ENCODE measurements around the gene HAUS1. TPM values are rescaled to one million over a fixed set of nuclear protein-coding genes. Genes with fewer than 3 reads are reported as not detected.

The HAUS1 gene
- total RNA-seq, 1 experiment from 2014 or later, result 58.7 TPM

- H3K27ac Mint-ChIP-seq, result no peak overlapping the region
- H3K36me3 Mint-ChIP-seq, result peaks cover 58% of the 10 kb centered on the region
- peaks cover 4% of the 10 kb centered on the region for H3K4me1 Mint-ChIP-seq
- H3K27me3 Mint-ChIP-seq (ENCODE audit: low read depth), result no peaks in the 10 kb centered on the region
- TF ChIP-seq ZNF396 (CRISPR knock-in tag; IDR thresholded peaks at IDR 0.05; ENCODE audit: borderline replicate concordance), result no peak
- TF ChIP-seq GABPB1 (CRISPR knock-in tag; IDR thresholded peaks at IDR 0.05), result no peak
- no peak for TF ChIP-seq TCF7 (CRISPR knock-in tag; IDR thresholded peaks at IDR 0.05; ENCODE audit: low read depth)
- TF ChIP-seq MLX (CRISPR knock-in tag; IDR thresholded peaks at IDR 0.05), result no peak
- TF ChIP-seq NR1H2 (CRISPR knock-in tag; IDR thresholded peaks at IDR 0.05), result no peak
- TF ChIP-seq, protein P1, sequence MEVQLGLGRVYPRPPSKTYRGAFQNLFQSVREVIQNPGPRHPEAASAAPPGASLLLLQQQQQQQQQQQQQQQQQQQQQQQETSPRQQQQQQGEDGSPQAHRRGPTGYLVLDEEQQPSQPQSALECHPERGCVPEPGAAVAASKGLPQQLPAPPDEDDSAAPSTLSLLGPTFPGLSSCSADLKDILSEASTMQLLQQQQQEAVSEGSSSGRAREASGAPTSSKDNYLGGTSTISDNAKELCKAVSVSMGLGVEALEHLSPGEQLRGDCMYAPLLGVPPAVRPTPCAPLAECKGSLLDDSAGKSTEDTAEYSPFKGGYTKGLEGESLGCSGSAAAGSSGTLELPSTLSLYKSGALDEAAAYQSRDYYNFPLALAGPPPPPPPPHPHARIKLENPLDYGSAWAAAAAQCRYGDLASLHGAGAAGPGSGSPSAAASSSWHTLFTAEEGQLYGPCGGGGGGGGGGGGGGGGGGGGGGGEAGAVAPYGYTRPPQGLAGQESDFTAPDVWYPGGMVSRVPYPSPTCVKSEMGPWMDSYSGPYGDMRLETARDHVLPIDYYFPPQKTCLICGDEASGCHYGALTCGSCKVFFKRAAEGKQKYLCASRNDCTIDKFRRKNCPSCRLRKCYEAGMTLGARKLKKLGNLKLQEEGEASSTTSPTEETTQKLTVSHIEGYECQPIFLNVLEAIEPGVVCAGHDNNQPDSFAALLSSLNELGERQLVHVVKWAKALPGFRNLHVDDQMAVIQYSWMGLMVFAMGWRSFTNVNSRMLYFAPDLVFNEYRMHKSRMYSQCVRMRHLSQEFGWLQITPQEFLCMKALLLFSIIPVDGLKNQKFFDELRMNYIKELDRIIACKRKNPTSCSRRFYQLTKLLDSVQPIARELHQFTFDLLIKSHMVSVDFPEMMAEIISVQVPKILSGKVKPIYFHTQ (CRISPR knock-in tag; IDR thresholded peaks at IDR 0.05), result no peak
- no peak for TF ChIP-seq KAT7 (CRISPR knock-in tag; IDR thresholded peaks at IDR 0.05; ENCODE audit: borderline replicate concordance)
- TF ChIP-seq OVOL2 (CRISPR knock-in tag; IDR thresholded peaks at IDR 0.05; ENCODE audit: borderline replicate concordance), result no peak
- no peak for TF ChIP-seq MXD4 (CRISPR knock-in tag; IDR thresholded peaks at IDR 0.05; ENCODE audit: borderline replicate concordance)
- TF ChIP-seq, protein P2, sequence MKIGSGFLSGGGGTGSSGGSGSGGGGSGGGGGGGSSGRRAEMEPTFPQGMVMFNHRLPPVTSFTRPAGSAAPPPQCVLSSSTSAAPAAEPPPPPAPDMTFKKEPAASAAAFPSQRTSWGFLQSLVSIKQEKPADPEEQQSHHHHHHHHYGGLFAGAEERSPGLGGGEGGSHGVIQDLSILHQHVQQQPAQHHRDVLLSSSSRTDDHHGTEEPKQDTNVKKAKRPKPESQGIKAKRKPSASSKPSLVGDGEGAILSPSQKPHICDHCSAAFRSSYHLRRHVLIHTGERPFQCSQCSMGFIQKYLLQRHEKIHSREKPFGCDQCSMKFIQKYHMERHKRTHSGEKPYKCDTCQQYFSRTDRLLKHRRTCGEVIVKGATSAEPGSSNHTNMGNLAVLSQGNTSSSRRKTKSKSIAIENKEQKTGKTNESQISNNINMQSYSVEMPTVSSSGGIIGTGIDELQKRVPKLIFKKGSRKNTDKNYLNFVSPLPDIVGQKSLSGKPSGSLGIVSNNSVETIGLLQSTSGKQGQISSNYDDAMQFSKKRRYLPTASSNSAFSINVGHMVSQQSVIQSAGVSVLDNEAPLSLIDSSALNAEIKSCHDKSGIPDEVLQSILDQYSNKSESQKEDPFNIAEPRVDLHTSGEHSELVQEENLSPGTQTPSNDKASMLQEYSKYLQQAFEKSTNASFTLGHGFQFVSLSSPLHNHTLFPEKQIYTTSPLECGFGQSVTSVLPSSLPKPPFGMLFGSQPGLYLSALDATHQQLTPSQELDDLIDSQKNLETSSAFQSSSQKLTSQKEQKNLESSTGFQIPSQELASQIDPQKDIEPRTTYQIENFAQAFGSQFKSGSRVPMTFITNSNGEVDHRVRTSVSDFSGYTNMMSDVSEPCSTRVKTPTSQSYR (CRISPR knock-in tag; IDR thresholded peaks at IDR 0.05), result no peak
- no peak for TF ChIP-seq ETV6 (CRISPR knock-in tag; IDR thresholded peaks at IDR 0.05)
- TF ChIP-seq RORB (CRISPR knock-in tag; IDR thresholded peaks at IDR 0.05), result no peak
- TF ChIP-seq, protein P3, sequence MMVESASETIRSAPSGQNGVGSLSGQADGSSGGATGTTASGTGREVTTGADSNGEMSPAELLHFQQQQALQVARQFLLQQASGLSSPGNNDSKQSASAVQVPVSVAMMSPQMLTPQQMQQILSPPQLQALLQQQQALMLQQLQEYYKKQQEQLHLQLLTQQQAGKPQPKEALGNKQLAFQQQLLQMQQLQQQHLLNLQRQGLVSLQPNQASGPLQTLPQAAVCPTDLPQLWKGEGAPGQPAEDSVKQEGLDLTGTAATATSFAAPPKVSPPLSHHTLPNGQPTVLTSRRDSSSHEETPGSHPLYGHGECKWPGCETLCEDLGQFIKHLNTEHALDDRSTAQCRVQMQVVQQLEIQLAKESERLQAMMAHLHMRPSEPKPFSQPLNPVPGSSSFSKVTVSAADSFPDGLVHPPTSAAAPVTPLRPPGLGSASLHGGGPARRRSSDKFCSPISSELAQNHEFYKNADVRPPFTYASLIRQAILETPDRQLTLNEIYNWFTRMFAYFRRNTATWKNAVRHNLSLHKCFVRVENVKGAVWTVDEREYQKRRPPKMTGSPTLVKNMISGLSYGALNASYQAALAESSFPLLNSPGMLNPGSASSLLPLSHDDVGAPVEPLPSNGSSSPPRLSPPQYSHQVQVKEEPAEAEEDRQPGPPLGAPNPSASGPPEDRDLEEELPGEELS (CRISPR knock-in tag; IDR thresholded peaks at IDR 0.05), result no peak
- POLR2A ChIA-PET, result interaction anchor here (0.7 kb wide), 1 partner anchor 130 kb away, joined by 3 read pairs; no protein-coding TSS in a partner anchor
- CTCF ChIA-PET, result interaction anchor here (0.6 kb wide), 1 partner anchor 156 kb away, joined by 3 read pairs; no protein-coding TSS in a partner anchor
- ATAC-seq (no peak), DNase-seq (ENCODE audit: low spot score) (no peak)
- no peak overlapping the region for H3K4me3 Mint-ChIP-seq
- H3K9me3 Mint-ChIP-seq, result no peaks in the 10 kb centered on the region
These were observed 5.2 kb downstream of the HAUS1 start for GRCh38 chr18:46109386-46109785.

DNA sequence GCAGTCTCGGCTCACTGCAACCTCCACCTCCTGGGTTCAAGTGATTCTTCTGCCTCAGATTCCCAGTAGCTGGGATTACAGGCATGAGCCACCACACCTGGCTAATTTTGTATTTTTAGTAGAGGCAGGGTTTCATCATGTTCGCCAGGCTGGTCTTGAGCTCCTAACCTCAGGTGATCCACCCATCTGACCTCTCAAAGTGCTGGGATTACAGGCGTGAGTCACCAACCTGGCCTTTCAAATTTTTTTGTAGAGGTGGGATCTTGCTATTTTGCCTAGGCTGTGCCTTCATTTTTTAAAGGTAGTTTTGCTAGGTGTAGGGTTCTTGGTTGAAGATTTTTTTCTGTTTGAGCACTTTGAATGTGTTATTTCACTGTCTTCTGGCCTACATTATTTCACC is 6.2 kb downstream of the HAUS1 start:
- Mint-ChIP-seq H3K4me1 (no peaks in the 10 kb centered on the region), H3K36me3 (peaks cover 65% of the 10 kb centered on the region), H3K4me3 (no peak overlapping the region), H3K27ac (peak overlapping the region; percentile 86; the same call in 1 of the 2 replicates), H3K9me3 (no peaks in the 10 kb centered on the region), H3K27me3 (ENCODE audit: low read depth) (no peaks in the 10 kb centered on the region)
- no peak for ATAC-seq
- POLR2A ChIA-PET, result no interaction called here
- DNase-seq (ENCODE audit: low spot score), result no peak
- CTCF ChIA-PET, result interaction anchor here (1.2 kb wide), 1 partner anchor 37 kb away, joined by 3 read pairs; no protein-coding TSS in a partner anchor
- no peak for TF ChIP-seq FOXJ3 (CRISPR knock-in tag; IDR thresholded peaks at IDR 0.05; ENCODE audit: borderline replicate concordance)
- TF ChIP-seq ZNF219 (CRISPR knock-in tag; IDR thresholded peaks at IDR 0.05; ENCODE audit: borderline replicate concordance), result no peak
- TF ChIP-seq GTF2I (CRISPR knock-in tag; conservative IDR thresholded peaks at IDR 0.05), result no peak
- no peak for TF ChIP-seq ZNF671 (CRISPR knock-in tag; IDR thresholded peaks at IDR 0.05)
- no peak for TF ChIP-seq ELF4 (CRISPR knock-in tag; IDR thresholded peaks at IDR 0.05; ENCODE audit: low read depth)
- TF ChIP-seq, protein P4, sequence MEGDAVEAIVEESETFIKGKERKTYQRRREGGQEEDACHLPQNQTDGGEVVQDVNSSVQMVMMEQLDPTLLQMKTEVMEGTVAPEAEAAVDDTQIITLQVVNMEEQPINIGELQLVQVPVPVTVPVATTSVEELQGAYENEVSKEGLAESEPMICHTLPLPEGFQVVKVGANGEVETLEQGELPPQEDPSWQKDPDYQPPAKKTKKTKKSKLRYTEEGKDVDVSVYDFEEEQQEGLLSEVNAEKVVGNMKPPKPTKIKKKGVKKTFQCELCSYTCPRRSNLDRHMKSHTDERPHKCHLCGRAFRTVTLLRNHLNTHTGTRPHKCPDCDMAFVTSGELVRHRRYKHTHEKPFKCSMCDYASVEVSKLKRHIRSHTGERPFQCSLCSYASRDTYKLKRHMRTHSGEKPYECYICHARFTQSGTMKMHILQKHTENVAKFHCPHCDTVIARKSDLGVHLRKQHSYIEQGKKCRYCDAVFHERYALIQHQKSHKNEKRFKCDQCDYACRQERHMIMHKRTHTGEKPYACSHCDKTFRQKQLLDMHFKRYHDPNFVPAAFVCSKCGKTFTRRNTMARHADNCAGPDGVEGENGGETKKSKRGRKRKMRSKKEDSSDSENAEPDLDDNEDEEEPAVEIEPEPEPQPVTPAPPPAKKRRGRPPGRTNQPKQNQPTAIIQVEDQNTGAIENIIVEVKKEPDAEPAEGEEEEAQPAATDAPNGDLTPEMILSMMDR (IDR thresholded peaks at IDR 0.05), result no peak
- TF ChIP-seq ARID4B (CRISPR knock-in tag; IDR thresholded peaks at IDR 0.05; ENCODE audit: borderline replicate concordance), result no peak
- TF ChIP-seq SOX15 (CRISPR knock-in tag; IDR thresholded peaks at IDR 0.05), result no peak

Data from WTC11 (cell line).